ENCODE results near the gene TLR6. TPM values are rescaled to one million over a fixed set of nuclear protein-coding genes. Genes with fewer than 3 reads are reported as not detected.

The TLR6 gene
- total and polyA plus RNA-seq, 2 of the 8 experiments (the other 6 are each of a cell fraction or from before 2014, with no cell fraction given) = 0.02 to 0.09 TPM

GRCh38 chr4:38823766-38824165 lies 32.9 kb downstream of the TLR6 start:
- Histone ChIP-seq H3K4ac (replicated peaks; ENCODE audit: insufficient read length, low read depth, low read length) (no peak overlapping the region), H2BK12ac (ENCODE audit: low read depth, low read length) (no peak overlapping the region), H3K56ac (replicated peaks; ENCODE audit: insufficient read length, low read depth, low read length) (no peak overlapping the region), H3K79me2 (ENCODE audit: control insufficient read depth in 1 of 2, insufficient read depth in 2 of 2, low read length in 2 of 2) (no peaks in the 10 kb centered on the region), H2AK5ac (ENCODE audit: low read depth, low read length) (no peak overlapping the region), H3K9ac (replicated peaks in 1 of 4; ENCODE audit: extremely low read depth in 1 of 4, low read depth in 3 of 4, low read length in 3 of 4) (no peak overlapping the region), H2AFZ (ENCODE audit: low read length) (no peak overlapping the region), H3K27ac (ENCODE audit: low read depth, low read length) (no peak overlapping the region), H3K18ac (ENCODE audit: extremely low read depth, low read length) (no peak overlapping the region), H2BK5ac (ENCODE audit: low read depth, low read length) (no peak overlapping the region), H3K4me3 (ENCODE audit: extremely low read depth in 1 of 4, insufficient read depth in 2 of 4, low read depth in 3 of 4, low read length in 4 of 4) (no peak overlapping the region), H3K14ac (ENCODE audit: insufficient read length) (no peak overlapping the region), H3K23me2 (ENCODE audit: low read depth, low read length) (no peaks in the 10 kb centered on the region), H3K36me3 (ENCODE audit: control insufficient read depth in 2 of 4, insufficient read depth in 4 of 4, low read length in 3 of 4) (no peaks in the 10 kb centered on the region), H4K91ac (replicated peaks; ENCODE audit: insufficient read length, low read length) (no peak overlapping the region), H2BK120ac (replicated peaks; ENCODE audit: low read depth, low read length) (no peak overlapping the region), H4K5ac (ENCODE audit: insufficient read length, low read depth, low read length) (no peak overlapping the region), H3K23ac (ENCODE audit: insufficient read length) (no peak overlapping the region), H3K4me2 (ENCODE audit: insufficient read depth in 1 of 2, low read depth in 2 of 2, low read length in 2 of 2) (no peak overlapping the region), H3K4me1 (replicated peaks in 1 of 4; ENCODE audit: control insufficient read depth in 3 of 4, insufficient read depth in 4 of 4, low read length in 3 of 4) (no peaks in the 10 kb centered on the region), H3K27me3 (replicated peaks in 1 of 4; ENCODE audit: control insufficient read depth in 3 of 4, extremely low read depth in 1 of 4, insufficient read depth in 3 of 4, low read length in 3 of 4) (no peaks in the 10 kb centered on the region), H4K20me1 (replicated peaks in 1 of 2; ENCODE audit: control insufficient read depth in 1 of 2, insufficient read depth in 2 of 2, low read length in 2 of 2) (no peaks in the 10 kb centered on the region), H3K9me3 (ENCODE audit: insufficient read depth in 2 of 2, low read depth in 1 of 2, low read length in 1 of 2) (peaks cover 7 to 12% of the 10 kb centered on the region in 2 experiments; a peak in 3 of 4 replicates), H4K8ac (ENCODE audit: extremely low read depth, insufficient read depth, low read length) (no peak overlapping the region), H2BK15ac (ENCODE audit: low read length) (no peak overlapping the region), H2BK20ac (ENCODE audit: low read length) (no peak overlapping the region), H3K79me1 (ENCODE audit: low read depth, low read length) (no peaks in the 10 kb centered on the region)
- WGBS, 2 experiments (ENCODE audit: extremely low coverage in 1 of 2, insufficient coverage in 1 of 2, insufficient read length in 1 of 2, insufficient replicate concordance in 2 of 2, low coverage in 1 of 2, low lambda C conversion rate in 2 of 2, missing lambda C conversion rate in 1 of 2) = 90% methylated on average over 16 of the region's 27 CpGs; no CpG with 5 or more reads in 1 of the 2 experiments
- no peak for FAIRE-seq
- TF ChIP-seq EGR1 (IDR thresholded peaks at IDR 0.05; ENCODE audit: borderline replicate concordance, low read depth, low read length) (no peak), RAD21 (IDR thresholded peaks at IDR 0.05 in 1 of 2, conservative IDR thresholded peaks at IDR 0.05 in 1 of 2; ENCODE audit: low read depth in 2 of 2, low read length in 2 of 2) (no peak), ATF3 (IDR thresholded peaks at IDR 0.05; ENCODE audit: insufficient read depth, low read depth, low read length) (no peak), CHD1 (IDR thresholded peaks at IDR 0.05; ENCODE audit: low read depth, low read length) (no peak), RBBP5 (IDR thresholded peaks at IDR 0.05; ENCODE audit: borderline replicate concordance, low read depth, low read length) (no peak)
- CTCF ChIA-PET (ENCODE audit: partially characterized antibody) = no interaction called here
- POLR2A ChIA-PET (ENCODE audit: partially characterized antibody) = no interaction called here
- DNase-seq (ENCODE audit: low read depth in 1 of 2, low spot score in 2 of 2) = no peak
